ENCODE measurements around the gene SMC1B.

The SMC1B gene

DNA sequence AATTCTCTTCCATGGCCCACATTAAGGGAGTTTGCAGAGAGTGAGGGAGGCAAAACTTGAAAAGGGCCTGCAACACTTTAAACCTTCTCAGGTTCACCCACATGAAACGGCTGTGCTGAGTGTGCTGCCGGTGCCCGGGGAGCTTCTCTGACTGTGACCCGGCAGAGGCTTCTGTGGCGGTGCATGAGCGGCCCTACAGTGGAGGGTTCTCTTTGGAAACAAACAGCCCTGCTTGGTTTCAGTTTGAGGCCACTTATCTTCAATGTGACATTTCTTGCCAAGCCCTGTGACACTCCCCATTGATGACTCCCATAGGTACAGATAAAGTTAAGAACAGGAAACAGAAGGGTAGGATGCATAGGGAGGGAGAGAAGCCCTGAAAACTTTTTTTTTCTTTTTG lies 71.9 kb downstream of the SMC1B start:
- Histone ChIP-seq H4K91ac (ENCODE audit: low read depth, low read length) (no peak overlapping the region), H2BK120ac (ENCODE audit: insufficient read depth, low read length, poor library complexity) (no peak overlapping the region), H3K27ac (ENCODE audit: low read depth, low read length) (no peak overlapping the region), H2AFZ (ENCODE audit: insufficient read depth, low read length, poor library complexity) (no peak overlapping the region), H2BK12ac (ENCODE audit: low read length) (no peak overlapping the region), H2AK5ac (ENCODE audit: low read length) (no peak overlapping the region), H3K4ac (ENCODE audit: low read depth, low read length) (no peak overlapping the region), H3K4me2 (ENCODE audit: low read length) (no peak overlapping the region), H2BK5ac (ENCODE audit: low read depth, low read length, poor library complexity) (no peak overlapping the region), H3K23ac (ENCODE audit: low read length) (no peak overlapping the region), H3K9ac (ENCODE audit: low read length) (no peak overlapping the region), H4K12ac (ENCODE audit: low read depth, low read length) (no peak overlapping the region), H3K14ac (ENCODE audit: low read length) (no peak overlapping the region), H3K36me3 (ENCODE audit: control insufficient read depth in 1 of 2, insufficient read depth in 2 of 2, low read length in 2 of 2) (peaks cover 28 to 34% of the 10 kb centered on the region in 2 experiments), H3K27me3 (ENCODE audit: insufficient read depth, low read length) (no peaks in the 10 kb centered on the region), H3K18ac (ENCODE audit: low read length) (no peak overlapping the region), H4K8ac (ENCODE audit: low read depth, low read length) (no peak overlapping the region), H3K9me3 (ENCODE audit: insufficient read depth, low read depth, low read length) (no peaks in the 10 kb centered on the region), H3K4me1 (ENCODE audit: control insufficient read depth in 1 of 2, insufficient read depth in 2 of 2, low read length in 2 of 2) (no peaks in the 10 kb centered on the region), H3K4me3 (ENCODE audit: low read depth, low read length) (no peak overlapping the region), H3K79me1 (ENCODE audit: low read length) (no peaks in the 10 kb centered on the region), H3K79me2 (ENCODE audit: control insufficient read depth, insufficient read depth, low read length, poor library complexity) (no peaks in the 10 kb centered on the region)
- no peak for DNase-seq
- WGBS (ENCODE audit: extremely low coverage, insufficient coverage, insufficient read length), result no CpG with 5 or more reads among the region's 6 CpGs

DNA sequence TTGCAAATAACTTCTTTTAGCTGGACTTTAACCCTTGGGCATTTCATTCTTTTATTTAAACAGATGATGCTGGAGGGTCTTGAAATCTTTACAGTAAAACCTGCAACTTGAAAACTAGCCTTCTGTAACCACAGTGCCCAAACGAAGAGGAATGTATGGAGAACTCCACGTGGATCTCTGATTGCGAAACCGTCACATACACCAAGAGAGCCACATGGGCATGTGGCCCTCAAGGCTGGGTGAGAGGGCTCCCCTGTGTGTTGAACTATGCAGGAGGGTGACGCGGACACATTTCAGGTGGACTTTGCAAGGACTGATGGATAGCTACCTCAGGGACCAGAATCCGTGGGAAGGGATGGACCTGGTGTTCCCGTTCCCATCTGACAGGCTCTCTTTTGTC lies 73.1 kb downstream of the SMC1B start:
- Histone ChIP-seq H2BK12ac (ENCODE audit: low read length) (no peak overlapping the region), H3K4me2 (ENCODE audit: low read length) (no peak overlapping the region), H3K79me1 (ENCODE audit: low read length) (no peaks in the 10 kb centered on the region), H2BK5ac (ENCODE audit: low read depth, low read length, poor library complexity) (no peak overlapping the region), H3K27ac (ENCODE audit: low read depth, low read length) (no peak overlapping the region), H4K8ac (ENCODE audit: low read depth, low read length) (no peak overlapping the region), H3K9me3 (ENCODE audit: insufficient read depth, low read depth, low read length) (no peaks in the 10 kb centered on the region), H2AK5ac (ENCODE audit: low read length) (no peak overlapping the region), H3K4me1 (ENCODE audit: control insufficient read depth in 1 of 2, insufficient read depth in 2 of 2, low read length in 2 of 2) (no peaks in the 10 kb centered on the region), H2AFZ (ENCODE audit: insufficient read depth, low read length, poor library complexity) (no peak overlapping the region), H3K79me2 (ENCODE audit: control insufficient read depth, insufficient read depth, low read length, poor library complexity) (no peaks in the 10 kb centered on the region), H4K91ac (ENCODE audit: low read depth, low read length) (no peak overlapping the region), H3K9ac (ENCODE audit: low read length) (no peak overlapping the region), H3K4me3 (ENCODE audit: low read depth, low read length) (no peak overlapping the region), H3K14ac (ENCODE audit: low read length) (no peak overlapping the region), H3K27me3 (ENCODE audit: insufficient read depth, low read length) (no peaks in the 10 kb centered on the region), H3K18ac (ENCODE audit: low read length) (no peak overlapping the region), H3K23ac (ENCODE audit: low read length) (no peak overlapping the region), H2BK120ac (ENCODE audit: insufficient read depth, low read length, poor library complexity) (no peak overlapping the region), H3K4ac (ENCODE audit: low read depth, low read length) (no peak overlapping the region), H3K36me3 (ENCODE audit: control insufficient read depth in 1 of 2, insufficient read depth in 2 of 2, low read length in 2 of 2) (peaks cover 37 to 45% of the 10 kb centered on the region in 2 experiments), H4K12ac (ENCODE audit: low read depth, low read length) (no peak overlapping the region)
- no CpG with 5 or more reads among the region's 8 CpGs for WGBS (ENCODE audit: extremely low coverage, insufficient coverage, insufficient read length)
- DNase-seq, result no peak

DNA sequence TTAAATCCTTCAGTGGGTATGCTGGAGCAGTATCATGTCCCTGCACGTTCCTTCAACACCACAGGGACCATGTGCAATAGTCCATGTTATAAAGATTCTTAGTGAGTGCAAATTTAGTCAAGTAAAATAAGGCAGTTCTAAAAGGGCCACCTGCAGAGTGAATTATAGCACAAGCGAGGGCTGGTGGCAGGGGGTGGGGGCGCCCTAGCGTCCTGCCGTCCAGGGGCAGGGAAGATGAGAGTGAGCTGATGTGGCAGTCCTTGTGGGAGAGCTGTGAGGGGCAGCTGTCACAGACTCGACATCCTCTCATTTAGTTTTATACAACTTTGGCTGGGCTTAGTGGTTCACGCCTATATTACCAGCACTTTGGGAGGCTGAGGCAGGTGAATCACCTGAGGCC lies 74.6 kb downstream of the SMC1B start:
- Histone ChIP-seq H3K36me3 (ENCODE audit: control insufficient read depth in 1 of 2, insufficient read depth in 2 of 2, low read length in 2 of 2) (peaks cover 45 to 53% of the 10 kb centered on the region in 2 experiments), H3K4me1 (ENCODE audit: control insufficient read depth in 1 of 2, insufficient read depth in 2 of 2, low read length in 2 of 2) (no peaks in the 10 kb centered on the region), H3K18ac (ENCODE audit: low read length) (no peak overlapping the region), H3K23ac (ENCODE audit: low read length) (no peak overlapping the region), H2BK12ac (ENCODE audit: low read length) (no peak overlapping the region), H3K79me2 (ENCODE audit: control insufficient read depth, insufficient read depth, low read length, poor library complexity) (no peaks in the 10 kb centered on the region), H3K79me1 (ENCODE audit: low read length) (no peaks in the 10 kb centered on the region), H3K27ac (ENCODE audit: low read depth, low read length) (no peak overlapping the region), H4K8ac (ENCODE audit: low read depth, low read length) (no peak overlapping the region), H3K4me2 (ENCODE audit: low read length) (no peak overlapping the region), H3K14ac (ENCODE audit: low read length) (no peak overlapping the region), H4K91ac (ENCODE audit: low read depth, low read length) (no peak overlapping the region), H3K4ac (ENCODE audit: low read depth, low read length) (no peak overlapping the region), H3K4me3 (ENCODE audit: low read depth, low read length) (no peak overlapping the region), H2AFZ (ENCODE audit: insufficient read depth, low read length, poor library complexity) (no peak overlapping the region), H2BK5ac (ENCODE audit: low read depth, low read length, poor library complexity) (no peak overlapping the region), H2AK5ac (ENCODE audit: low read length) (no peak overlapping the region), H3K9ac (ENCODE audit: low read length) (no peak overlapping the region), H3K27me3 (ENCODE audit: insufficient read depth, low read length) (no peaks in the 10 kb centered on the region), H3K9me3 (ENCODE audit: insufficient read depth, low read depth, low read length) (no peaks in the 10 kb centered on the region), H4K12ac (ENCODE audit: low read depth, low read length) (no peak overlapping the region), H2BK120ac (ENCODE audit: insufficient read depth, low read length, poor library complexity) (no peak overlapping the region)
- no CpG with 5 or more reads among the region's 7 CpGs for WGBS (ENCODE audit: extremely low coverage, insufficient coverage, insufficient read length)
- DNase-seq, result no peak

DNA sequence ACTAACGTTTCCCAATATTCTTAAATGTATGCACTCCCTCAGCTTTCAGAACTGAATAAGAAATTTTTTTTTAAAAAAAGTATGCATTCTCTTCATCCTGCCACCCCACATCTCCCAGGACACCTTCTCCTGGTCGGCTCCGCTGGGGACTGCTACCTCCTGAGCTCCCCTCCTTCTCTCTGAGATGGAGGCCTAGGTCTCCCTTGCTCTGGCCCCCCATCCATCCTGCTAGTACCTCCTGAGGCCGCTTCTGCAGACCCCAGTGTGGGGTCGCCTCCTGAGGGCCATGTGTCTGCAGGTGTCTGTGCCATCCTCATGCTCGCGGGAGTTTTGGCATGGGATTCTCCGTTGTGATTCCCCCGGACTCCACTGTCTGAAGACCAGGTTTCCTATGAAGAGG lies 75.9 kb downstream of the SMC1B start:
- H3K79me2 ChIP-seq (ENCODE audit: control insufficient read depth, insufficient read depth, low read length, poor library complexity), result no peaks in the 10 kb centered on the region
- no CpG with 5 or more reads among the region's 9 CpGs for WGBS (ENCODE audit: extremely low coverage, insufficient coverage, insufficient read length)
- H3K4ac ChIP-seq (ENCODE audit: low read depth, low read length), result no peak overlapping the region
- no peak for DNase-seq
- H2BK12ac ChIP-seq (ENCODE audit: low read length), result no peak overlapping the region
- H3K18ac ChIP-seq (ENCODE audit: low read length), result no peak overlapping the region
- H3K36me3 ChIP-seq (ENCODE audit: control insufficient read depth in 1 of 2, insufficient read depth in 2 of 2, low read length in 2 of 2), result peaks cover 47 to 54% of the 10 kb centered on the region in 2 experiments
- H3K4me3 ChIP-seq (ENCODE audit: low read depth, low read length), result no peak overlapping the region
- H4K8ac ChIP-seq (ENCODE audit: low read depth, low read length), result no peak overlapping the region
- H3K9ac ChIP-seq (ENCODE audit: low read length), result no peak overlapping the region
- H3K14ac ChIP-seq (ENCODE audit: low read length), result no peak overlapping the region
- H3K27ac ChIP-seq (ENCODE audit: low read depth, low read length), result no peak overlapping the region
- no peak overlapping the region for H3K4me2 ChIP-seq (ENCODE audit: low read length)
- H3K79me1 ChIP-seq (ENCODE audit: low read length), result no peaks in the 10 kb centered on the region
- H2AFZ ChIP-seq (ENCODE audit: insufficient read depth, low read length, poor library complexity), result no peak overlapping the region
- no peak overlapping the region for H4K91ac ChIP-seq (ENCODE audit: low read depth, low read length)
- H4K12ac ChIP-seq (ENCODE audit: low read depth, low read length), result no peak overlapping the region
- H3K23ac ChIP-seq (ENCODE audit: low read length), result no peak overlapping the region
- no peak overlapping the region for H2AK5ac ChIP-seq (ENCODE audit: low read length)
- H3K9me3 ChIP-seq (ENCODE audit: insufficient read depth, low read depth, low read length), result no peaks in the 10 kb centered on the region
- H3K27me3 ChIP-seq (ENCODE audit: insufficient read depth, low read length), result no peaks in the 10 kb centered on the region
- H2BK120ac ChIP-seq (ENCODE audit: insufficient read depth, low read length, poor library complexity), result no peak overlapping the region
- H2BK5ac ChIP-seq (ENCODE audit: low read depth, low read length, poor library complexity), result no peak overlapping the region
- no peaks in the 10 kb centered on the region for H3K4me1 ChIP-seq (ENCODE audit: control insufficient read depth in 1 of 2, insufficient read depth in 2 of 2, low read length in 2 of 2)

All from trophoblast cell (in vitro differentiated cells and primary cell).